K562 (cell line): ENCODE data around the gene LY6G6D. TPM values are rescaled to one million over a fixed set of nuclear protein-coding genes. Genes with fewer than 3 reads are reported as not detected.

ENCODE experiments used
- ARID2 ChIP-seq: fragments of 450-650 bp; IDR thresholded peaks from 2 replicates; pipeline ENCODE4 v1.6.1; 2017; ENCODE audit warnings: antibody characterized with exemption, mild to moderate bottlenecking
- ELK3 ChIP-seq: fragments of 450-650 bp; formaldehyde crosslinking; IDR thresholded peaks from 2 replicates; pipeline ENCODE4 v1.4.0; 2020; ENCODE audit warnings: mild to moderate bottlenecking
- ETS1 ChIP-seq: conservative IDR thresholded peaks from 2 replicates; pipeline ENCODE4 v1.6.1; 2011; ENCODE audit warnings: low read depth, mild to moderate bottlenecking, low read length; ENCODE audit not compliant: control insufficient read depth
- ETV6 ChIP-seq, 3 experiments: fragments of 150-350 bp in 1 of 3; sonication (generic) in 1 of 3; formaldehyde crosslinking in 1 of 3; IDR thresholded peaks; 2 replicates each; pipeline versions ENCODE4 v1.6.1 to v1.8.0; 2014 to 2022; ENCODE audit warnings: borderline replicate concordance in 2 of 3, low read depth in 2 of 3, antibody characterized with exemption in 1 of 3, low read length in 1 of 3, mild to moderate bottlenecking in 1 of 3, missing genetic modification reagents in 1 of 3
- FOXP1 ChIP-seq: sonication (generic); formaldehyde crosslinking; IDR thresholded peaks from 2 replicates; pipeline ENCODE4 v1.8.0; 2022; ENCODE audit warnings: mild to moderate bottlenecking, missing genetic modification reagents
- HMG20A ChIP-seq: fragments of 450-650 bp; formaldehyde crosslinking; conservative IDR thresholded peaks from 2 replicates; pipeline ENCODE4 v1.4.0; 2020; ENCODE audit warnings: mild to moderate bottlenecking, mixed read lengths
- KDM2B ChIP-seq: fragments of 250-450 bp; sonication (Bioruptor Pico); IDR thresholded peaks from 2 replicates; pipeline ENCODE4 v1.8.0; 2021; ENCODE audit warnings: mild to moderate bottlenecking, moderate library complexity
- MECOM ChIP-seq: fragments of 250-450 bp; sonication (Bioruptor Pico); IDR thresholded peaks from 2 replicates; pipeline ENCODE4 v1.8.0; 2022; ENCODE audit warnings: inconsistent platforms
- MLLT1 ChIP-seq, 2 experiments: fragments of 450-650 bp; IDR thresholded peaks; 2 replicates each; pipeline ENCODE4 v1.6.1; 2016
- MYBL2 ChIP-seq, 2 experiments: fragments of 450-650 bp in 1 of 2; sonication (generic) in 1 of 2; formaldehyde crosslinking in 1 of 2; IDR thresholded peaks; 2 replicates each; pipeline versions ENCODE4 v1.6.1 to v1.8.1; 2017 to 2022; ENCODE audit warnings: borderline replicate concordance in 1 of 2, inconsistent platforms in 1 of 2, low read depth in 1 of 2, mild to moderate bottlenecking in 1 of 2, missing genetic modification reagents in 1 of 2, moderate library complexity in 1 of 2
- MYNN ChIP-seq, 2 experiments: sonication (generic); formaldehyde crosslinking in 1 of 2; IDR thresholded peaks; 2 replicates each; pipeline versions ENCODE4 v1.5.0 to v1.6.1; 2016 to 2020; ENCODE audit warnings: antibody characterized with exemption in 1 of 2, missing genetic modification reagents in 1 of 2
- NUFIP1 ChIP-seq: fragments of 450-650 bp; IDR thresholded peaks from 2 replicates; pipeline ENCODE4 v1.6.1; 2018; ENCODE audit not compliant: partially characterized antibody
- WHSC1 ChIP-seq: IDR thresholded peaks from one replicate; pipeline ENCODE4 v1.6.1; 2012; ENCODE audit warnings: low read length, control low read depth, inconsistent platforms
- polyA plus RNA-seq, 8 experiments: library from polyadenylated mRNA; depleted of rRNA in 4 of 8; stranded (reverse) in 5 of 8; unstranded in 3 of 8; fragments of >200 nt; fragmentation: Nextera tagmentation in 2 of 8; fragmentation: Illumina TruSeq in 1 of 8; extraction: Ambion mirVana in 2 of 8; extraction: Trizol in 1 of 8; gene quantifications; 2 replicates each; pipeline versions ENCODE4 v1.2.1 to v1.2.3, GENCODE V29; 2011 to 2014; ENCODE audit warnings: inconsistent platforms in 1 of 8, missing spikeins in 1 of 8
- total RNA-seq, 7 experiments: library from RNA; depleted of rRNA in 6 of 7; stranded (reverse); fragments of >200 nt in 6 of 7; fragmentation: Illumina TruSeq in 2 of 7; extraction: Trizol in 2 of 7; gene quantifications; 2 replicates each; pipeline versions ENCODE4 v1.2.1 to v1.2.3, GENCODE V29; 2011 to 2021; ENCODE audit warnings: low replicate concordance in 1 of 7
- TF ChIP-seq, protein P1 (sequence below): sonication (generic); IDR thresholded peaks from 2 replicates; pipeline ENCODE4 v1.6.1; 2016
- TF ChIP-seq, protein P2 (sequence below): fragments of 250-450 bp; sonication (Bioruptor Pico); IDR thresholded peaks from 2 replicates; pipeline ENCODE4 v1.8.0; 2022; ENCODE audit warnings: inconsistent platforms, mild to moderate bottlenecking, moderate library complexity, borderline replicate concordance
- TF ChIP-seq, protein P3 (sequence below): fragments of 450-650 bp; IDR thresholded peaks from 2 replicates; pipeline ENCODE4 v1.6.1; 2014; ENCODE audit warnings: low read depth, mild to moderate bottlenecking, moderate library complexity, borderline replicate concordance
- TF ChIP-seq, protein P4 (sequence below): IDR thresholded peaks from 2 replicates; pipeline ENCODE4 v1.6.1; 2016; ENCODE audit warnings: missing genetic modification characterization, missing compliant biosample characterization

Gene LY6G6D
- total and polyA plus RNA-seq, 9 of the 15 experiments (the other 6 are each of a cell fraction or from before 2014, with no cell fraction given) = 0.30 to 0.38 TPM; not detected in 7

- TF ChIP-seq ETS1 (no peak), KDM2B (CRISPR knock-in tag) (no peak), MECOM (CRISPR knock-in tag) (no peak), ARID2 (no peak), ELK3 (CRISPR knock-in tag) (no peak), WHSC1 (no peak), FOXP1 (CRISPR knock-in tag) (no peak), MYNN (IDR thresholded peaks at IDR 0.05) (no peak; the same call in 1 of the 2 replicates), MYNN (CRISPR knock-in tag; IDR thresholded peaks at IDR 0.05) (no peak), NUFIP1 (no peak), MYBL2 (IDR thresholded peaks at IDR 0.05; ENCODE audit: low read depth) (peak; percentile 60), MYBL2 (CRISPR knock-in tag; IDR thresholded peaks at IDR 0.05; ENCODE audit: borderline replicate concordance) (no peak), ETV6 (IDR thresholded peaks at IDR 0.05; ENCODE audit: borderline replicate concordance in 1 of 2, low read depth in 2 of 2, low read length in 1 of 2) (no peak), ETV6 (CRISPR knock-in tag; IDR thresholded peaks at IDR 0.05; ENCODE audit: borderline replicate concordance) (no peak), HMG20A (CRISPR knock-in tag) (no peak), MLLT1 (IDR thresholded peaks at IDR 0.05) (no peak)
- TF ChIP-seq, protein P1, sequence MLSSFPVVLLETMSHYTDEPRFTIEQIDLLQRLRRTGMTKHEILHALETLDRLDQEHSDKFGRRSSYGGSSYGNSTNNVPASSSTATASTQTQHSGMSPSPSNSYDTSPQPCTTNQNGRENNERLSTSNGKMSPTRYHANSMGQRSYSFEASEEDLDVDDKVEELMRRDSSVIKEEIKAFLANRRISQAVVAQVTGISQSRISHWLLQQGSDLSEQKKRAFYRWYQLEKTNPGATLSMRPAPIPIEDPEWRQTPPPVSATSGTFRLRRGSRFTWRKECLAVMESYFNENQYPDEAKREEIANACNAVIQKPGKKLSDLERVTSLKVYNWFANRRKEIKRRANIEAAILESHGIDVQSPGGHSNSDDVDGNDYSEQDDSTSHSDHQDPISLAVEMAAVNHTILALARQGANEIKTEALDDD = peak; percentile 79
- TF ChIP-seq, protein P2, sequence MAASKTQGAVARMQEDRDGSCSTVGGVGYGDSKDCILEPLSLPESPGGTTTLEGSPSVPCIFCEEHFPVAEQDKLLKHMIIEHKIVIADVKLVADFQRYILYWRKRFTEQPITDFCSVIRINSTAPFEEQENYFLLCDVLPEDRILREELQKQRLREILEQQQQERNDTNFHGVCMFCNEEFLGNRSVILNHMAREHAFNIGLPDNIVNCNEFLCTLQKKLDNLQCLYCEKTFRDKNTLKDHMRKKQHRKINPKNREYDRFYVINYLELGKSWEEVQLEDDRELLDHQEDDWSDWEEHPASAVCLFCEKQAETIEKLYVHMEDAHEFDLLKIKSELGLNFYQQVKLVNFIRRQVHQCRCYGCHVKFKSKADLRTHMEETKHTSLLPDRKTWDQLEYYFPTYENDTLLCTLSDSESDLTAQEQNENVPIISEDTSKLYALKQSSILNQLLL = no peak
- TF ChIP-seq, protein P3, sequence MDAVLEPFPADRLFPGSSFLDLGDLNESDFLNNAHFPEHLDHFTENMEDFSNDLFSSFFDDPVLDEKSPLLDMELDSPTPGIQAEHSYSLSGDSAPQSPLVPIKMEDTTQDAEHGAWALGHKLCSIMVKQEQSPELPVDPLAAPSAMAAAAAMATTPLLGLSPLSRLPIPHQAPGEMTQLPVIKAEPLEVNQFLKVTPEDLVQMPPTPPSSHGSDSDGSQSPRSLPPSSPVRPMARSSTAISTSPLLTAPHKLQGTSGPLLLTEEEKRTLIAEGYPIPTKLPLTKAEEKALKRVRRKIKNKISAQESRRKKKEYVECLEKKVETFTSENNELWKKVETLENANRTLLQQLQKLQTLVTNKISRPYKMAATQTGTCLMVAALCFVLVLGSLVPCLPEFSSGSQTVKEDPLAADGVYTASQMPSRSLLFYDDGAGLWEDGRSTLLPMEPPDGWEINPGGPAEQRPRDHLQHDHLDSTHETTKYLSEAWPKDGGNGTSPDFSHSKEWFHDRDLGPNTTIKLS = no peak
- TF ChIP-seq, protein P4, sequence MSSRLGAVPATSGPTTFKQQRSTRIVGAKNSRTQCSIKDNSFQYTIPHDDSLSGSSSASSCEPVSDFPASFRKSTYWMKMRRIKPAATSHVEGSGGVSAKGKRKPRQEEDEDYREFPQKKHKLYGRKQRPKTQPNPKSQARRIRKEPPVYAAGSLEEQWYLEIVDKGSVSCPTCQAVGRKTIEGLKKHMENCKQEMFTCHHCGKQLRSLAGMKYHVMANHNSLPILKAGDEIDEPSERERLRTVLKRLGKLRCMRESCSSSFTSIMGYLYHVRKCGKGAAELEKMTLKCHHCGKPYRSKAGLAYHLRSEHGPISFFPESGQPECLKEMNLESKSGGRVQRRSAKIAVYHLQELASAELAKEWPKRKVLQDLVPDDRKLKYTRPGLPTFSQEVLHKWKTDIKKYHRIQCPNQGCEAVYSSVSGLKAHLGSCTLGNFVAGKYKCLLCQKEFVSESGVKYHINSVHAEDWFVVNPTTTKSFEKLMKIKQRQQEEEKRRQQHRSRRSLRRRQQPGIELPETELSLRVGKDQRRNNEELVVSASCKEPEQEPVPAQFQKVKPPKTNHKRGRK (tag) = no peak
Observed at GRCh38 chr6:31750411-31751022, 35.4 kb downstream of the LY6G6D start (continued).
